ENCODE measurements around the gene FKBP2.

Gene FKBP2

GRCh38 chr11:64284962-64285884 lies 44.3 kb downstream of the FKBP2 start, which contains the start of gene GPR137:
Gene GPR137 (plus strand): TSS chr11:64285848. CDS start chr11:64286525, 677 bp downstream.
- H3K4me3 ChIP-seq (ENCODE audit: low read depth, low read length), result peak within 1 kb of the TSS; percentile 82
- H3K27ac ChIP-seq (ENCODE audit: extremely low read depth, low read depth, low read length), result peak within 1 kb of the TSS; percentile 75
- H3K36me3 ChIP-seq (ENCODE audit: control insufficient read depth in 2 of 2, insufficient read depth in 1 of 2, low read length in 2 of 2), result peaks cover 9 to 48% of the 10 kb centered on the region in 2 experiments; a peak in 2 of 3 replicates
- H3K4me1 ChIP-seq (ENCODE audit: control insufficient read depth, insufficient read depth, low read length), result no peaks in the 10 kb centered on the region; the same call in 1 of the 2 replicates
- ChIA-PET CTCF (interaction anchor here (0.6 to 1.8 kb wide), 9 partner anchors 10 to 133 kb away, joined by 3 to 9 read pairs (median 5); partner anchors contain the start of genes CATSPERZ and PLCB3), POLR2A (interaction anchor here (0.6 to 3.5 kb wide), 15 partner anchors 10 to 104 kb away, joined by 3 to 41 read pairs (median 5); partner anchors contain the start of genes DNAJC4, ESRRA, FKBP2 and PRDX5)
- no peaks in the 10 kb centered on the region for H3K9me3 ChIP-seq (ENCODE audit: control insufficient read depth, insufficient read depth, low read depth, low read length)
- TF ChIP-seq ZNF488 (tag by site-specific recombination; IDR thresholded peaks at IDR 0.05), result no peak
- peak; percentile 65 for TF ChIP-seq ZBTB8A (tag by site-specific recombination; IDR thresholded peaks at IDR 0.05)
- no peak for TF ChIP-seq MYNN (tag by site-specific recombination; IDR thresholded peaks at IDR 0.05; ENCODE audit: borderline replicate concordance)
- TF ChIP-seq KLF8 (tag by site-specific recombination; IDR thresholded peaks at IDR 0.05), result peak; percentile 32; the same call in 1 of the 2 replicates
- TF ChIP-seq ZNF174 (tag by site-specific recombination; IDR thresholded peaks at IDR 0.05), result no peak
- no peak for TF ChIP-seq TRIM28 (IDR thresholded peaks at IDR 0.05; ENCODE audit: borderline replicate concordance, low read length)
- no peak for TF ChIP-seq ZNF404 (tag by site-specific recombination; IDR thresholded peaks at IDR 0.05)
- TF ChIP-seq ZNF280D (tag by site-specific recombination; IDR thresholded peaks at IDR 0.05), result no peak
- no peak for TF ChIP-seq ZNF112 (tag by site-specific recombination; IDR thresholded peaks at IDR 0.05)
- no peak for TF ChIP-seq ZNF350 (tag by site-specific recombination; IDR thresholded peaks at IDR 0.05)
- no peak for TF ChIP-seq SALL2 (tag by site-specific recombination; IDR thresholded peaks at IDR 0.05; ENCODE audit: borderline replicate concordance)
- TF ChIP-seq ZNF600 (tag by site-specific recombination; IDR thresholded peaks at IDR 0.05), result 0 out of 2 replicates have a peak, but pooled peaks have one; percentile 4
- TF ChIP-seq GLIS2 (tag by site-specific recombination; IDR thresholded peaks at IDR 0.05), result peak; percentile 56; the same call in 1 of the 2 replicates
- TF ChIP-seq WT1 (tag by site-specific recombination; IDR thresholded peaks at IDR 0.05), result peak; percentile 15; the same call in 1 of the 2 replicates
- 0 out of 2 replicates have a peak, but pooled peaks have one; percentile 26 for TF ChIP-seq INSM2 (tag by site-specific recombination; IDR thresholded peaks at IDR 0.05)
- TF ChIP-seq ZNF701 (tag by site-specific recombination; IDR thresholded peaks at IDR 0.05), result no peak
- TF ChIP-seq ZNF169 (tag by site-specific recombination; IDR thresholded peaks at IDR 0.05), result no peak
- peak; percentile 71 for TF ChIP-seq PATZ1 (tag by site-specific recombination; IDR thresholded peaks at IDR 0.05)
- TF ChIP-seq ZNF341 (tag by site-specific recombination; IDR thresholded peaks at IDR 0.05; ENCODE audit: low read depth), result peak; percentile 80
- peak; percentile 63 for TF ChIP-seq KLF9 (tag by site-specific recombination; IDR thresholded peaks at IDR 0.05; ENCODE audit: low read depth)
- TF ChIP-seq ZNF610 (tag by site-specific recombination; IDR thresholded peaks at IDR 0.05; ENCODE audit: borderline replicate concordance), result no peak
- no peak for TF ChIP-seq KLF16 (tag by site-specific recombination; IDR thresholded peaks at IDR 0.05)
- TF ChIP-seq ZBTB26 (tag by site-specific recombination; optimal IDR thresholded peaks at IDR 0.05), result peak; percentile 65
- TF ChIP-seq ZNF549 (tag by site-specific recombination; IDR thresholded peaks at IDR 0.05), result no peak
- peak; percentile 43; the same call in 1 of the 2 replicates for TF ChIP-seq ZBTB20 (tag by site-specific recombination; IDR thresholded peaks at IDR 0.05)
- TF ChIP-seq ZNF48 (tag by site-specific recombination; IDR thresholded peaks at IDR 0.05), result no peak
